Activated T-helper 1 cell treated with Interleukin-2 at 50 U/mL for 16 hours (primary cell): ENCODE measurements around the gene MYH6.

Source experiments
- DNase-seq: peaks from one replicate; pipeline ENCODE4 v3.0.0-alpha.2; 2020; ENCODE audit warnings: low read depth

Gene MYH6

GRCh38 chr14:23376482-23377197 is 31.4 kb downstream of the MYH6 start, which contains the start of gene CMTM5:
Gene CMTM5 (plus strand): TSS chr14:23377046. CDS start chr14:23377252, 206 bp downstream.
- DNase-seq = no peak

GRCh38 chr14:23375527-23376251 is 32.4 kb downstream of the MYH6 start:
- no peak for DNase-seq

GRCh38 chr14:23373041-23373440 is 35.0 kb downstream of the MYH6 start:
- no peak for DNase-seq

GRCh38 chr14:23372509-23372908 is 35.6 kb downstream of the MYH6 start, which contains the start of gene IL25:
Gene IL25 (plus strand): TSS chr14:23372809.
- DNase-seq = no peak

- no peak for DNase-seq
Measured at GRCh38 chr14:23371865-23372264, 36.2 kb downstream of the MYH6 start.

GRCh38 chr14:23370221-23370620 is 37.9 kb downstream of the MYH6 start:
- DNase-seq = no peak

GRCh38 chr14:23366426-23366921 is 41.6 kb downstream of the MYH6 start:
- no peak for DNase-seq

GRCh38 chr14:23365732-23366425 is 42.2 kb downstream of the MYH6 start:
- no peak for DNase-seq

- DNase-seq = no peak
Measured at GRCh38 chr14:23365036-23365731, 42.9 kb downstream of the MYH6 start, which contains the start of gene EFS. Gene EFS (minus strand): TSS chr14:23365172. CDS start chr14:23365025, 147 bp downstream.

GRCh38 chr14:23364164-23365035 is 43.7 kb downstream of the MYH6 start:
- no peak for DNase-seq

GRCh38 chr14:23362200-23362599 is 45.9 kb downstream of the MYH6 start:
- DNase-seq = no peak

GRCh38 chr14:23361763-23362162 is 46.3 kb downstream of the MYH6 start:
- no peak for DNase-seq

GRCh38 chr14:23361320-23361719 is 46.8 kb downstream of the MYH6 start:
- no peak for DNase-seq

GRCh38 chr14:23360496-23360895 is 47.6 kb downstream of the MYH6 start:
- no peak for DNase-seq

- DNase-seq = no peak
Measured at GRCh38 chr14:23359722-23360447, 48.2 kb downstream of the MYH6 start.

GRCh38 chr14:23359167-23359626 is 48.9 kb downstream of the MYH6 start:
- DNase-seq = no peak

GRCh38 chr14:23358553-23359166 is 49.4 kb downstream of the MYH6 start:
- no peak for DNase-seq

- no peak for DNase-seq
Measured at GRCh38 chr14:23358042-23358441, 50.0 kb downstream of the MYH6 start.

- DNase-seq = no peak
Measured at GRCh38 chr14:23357261-23357660, 50.8 kb downstream of the MYH6 start.

GRCh38 chr14:23356662-23357061 is 51.4 kb downstream of the MYH6 start:
- no peak for DNase-seq
